ENCODE measurements around the gene CENPM.

DNA sequence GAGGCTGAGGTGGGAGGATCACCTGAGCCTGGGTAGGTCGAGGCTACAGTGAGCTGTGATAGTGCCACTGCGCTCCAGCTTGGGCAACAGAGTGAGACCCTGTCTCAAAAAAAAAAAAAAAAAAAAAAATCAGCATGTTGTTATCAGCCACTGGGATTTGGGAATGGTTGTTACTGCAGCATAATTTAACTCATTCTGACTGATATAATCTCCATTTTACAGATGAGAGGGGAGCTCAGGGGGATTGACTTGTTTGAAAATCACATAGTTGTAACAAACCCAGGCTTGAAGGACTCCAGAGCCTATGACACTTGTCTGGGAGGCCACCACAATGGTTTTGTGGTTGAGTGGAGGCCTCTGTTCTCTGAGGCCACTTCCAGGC is 19.3 kb upstream of the CENPM start:
- TF ChIP-seq, protein P1, sequence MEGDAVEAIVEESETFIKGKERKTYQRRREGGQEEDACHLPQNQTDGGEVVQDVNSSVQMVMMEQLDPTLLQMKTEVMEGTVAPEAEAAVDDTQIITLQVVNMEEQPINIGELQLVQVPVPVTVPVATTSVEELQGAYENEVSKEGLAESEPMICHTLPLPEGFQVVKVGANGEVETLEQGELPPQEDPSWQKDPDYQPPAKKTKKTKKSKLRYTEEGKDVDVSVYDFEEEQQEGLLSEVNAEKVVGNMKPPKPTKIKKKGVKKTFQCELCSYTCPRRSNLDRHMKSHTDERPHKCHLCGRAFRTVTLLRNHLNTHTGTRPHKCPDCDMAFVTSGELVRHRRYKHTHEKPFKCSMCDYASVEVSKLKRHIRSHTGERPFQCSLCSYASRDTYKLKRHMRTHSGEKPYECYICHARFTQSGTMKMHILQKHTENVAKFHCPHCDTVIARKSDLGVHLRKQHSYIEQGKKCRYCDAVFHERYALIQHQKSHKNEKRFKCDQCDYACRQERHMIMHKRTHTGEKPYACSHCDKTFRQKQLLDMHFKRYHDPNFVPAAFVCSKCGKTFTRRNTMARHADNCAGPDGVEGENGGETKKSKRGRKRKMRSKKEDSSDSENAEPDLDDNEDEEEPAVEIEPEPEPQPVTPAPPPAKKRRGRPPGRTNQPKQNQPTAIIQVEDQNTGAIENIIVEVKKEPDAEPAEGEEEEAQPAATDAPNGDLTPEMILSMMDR (conservative IDR thresholded peaks at IDR 0.05 in 1 of 2, IDR thresholded peaks at IDR 0.05 in 1 of 2; ENCODE audit: low read depth in 1 of 2, low read length in 2 of 2): no peak
- no peak for TF ChIP-seq EZH2 (IDR thresholded peaks at IDR 0.05; ENCODE audit: low read length, missing control alignments)
